ENCODE data around the gene CTNNA3.

GRCh38 chr10:66514666-66515065 lies 1181.3 kb downstream of the CTNNA3 start:
- no peak for TF ChIP-seq POLR2AphosphoS5 (IDR thresholded peaks at IDR 0.05)
- no peak for TF ChIP-seq CTCF (IDR thresholded peaks at IDR 0.05)
- no peak for TF ChIP-seq POLR2A (IDR thresholded peaks at IDR 0.05)
- no peak for TF ChIP-seq EP300 (IDR thresholded peaks at IDR 0.05)

All from upper lobe of left lung (tissue), 4 donors.